IPS-20b (cell line): ENCODE results near the gene FAM234A.
"Not testable (repeated sequence)": the region's sequence is repeated elsewhere in the genome, so short reads cannot be mapped to it uniquely, and the experiment has no call there.

Source experiments
- H3K27ac ChIP-seq: one replicate; pipeline ENCODE4 v1.5.1; 2013; ENCODE audit warnings: low read length
- H3K27me3 ChIP-seq: 2 replicates; pipeline ENCODE4 v1.6.1; 2013; ENCODE audit warnings: mild to moderate bottlenecking, low read length, inconsistent platforms; ENCODE audit not compliant: insufficient read depth
- H3K36me3 ChIP-seq: 2 replicates; pipeline ENCODE4 v1.6.1; 2013; ENCODE audit warnings: low read depth, mild to moderate bottlenecking, inconsistent platforms, low read length, moderate library complexity; ENCODE audit not compliant: insufficient read depth
- H3K4me1 ChIP-seq: 2 replicates; pipeline ENCODE4 v1.6.1; 2013; ENCODE audit warnings: mild to moderate bottlenecking, control low read depth, inconsistent platforms, low read length, moderate library complexity; ENCODE audit not compliant: insufficient read depth
- H3K4me3 ChIP-seq: 2 replicates; pipeline ENCODE4 v1.5.1; 2013; ENCODE audit warnings: mild to moderate bottlenecking, low read length, inconsistent platforms
- H3K9ac ChIP-seq: 2 replicates; pipeline ENCODE4 v1.6.1; 2013; ENCODE audit warnings: low read depth, mild to moderate bottlenecking, inconsistent platforms, low read length, moderate library complexity
- H3K9me3 ChIP-seq: 2 replicates; pipeline ENCODE4 v1.6.1; 2013; ENCODE audit warnings: mild to moderate bottlenecking, low read depth, low read length, inconsistent platforms; ENCODE audit not compliant: insufficient read depth

The FAM234A gene

GRCh38 chr16:240559-240958 is 5.9 kb downstream of the FAM234A start:
- Histone ChIP-seq H3K4me1 (no peaks in the 10 kb centered on the region), H3K4me3 (no peak overlapping the region), H3K27me3 (no peaks in the 10 kb centered on the region), H3K36me3 (0 out of 2 replicates have a peak, but pooled peaks cover 4% of the 10 kb centered on the region), H3K27ac (no peak overlapping the region), H3K9me3 (no peaks in the 10 kb centered on the region), H3K9ac (no peak overlapping the region)

DNA sequence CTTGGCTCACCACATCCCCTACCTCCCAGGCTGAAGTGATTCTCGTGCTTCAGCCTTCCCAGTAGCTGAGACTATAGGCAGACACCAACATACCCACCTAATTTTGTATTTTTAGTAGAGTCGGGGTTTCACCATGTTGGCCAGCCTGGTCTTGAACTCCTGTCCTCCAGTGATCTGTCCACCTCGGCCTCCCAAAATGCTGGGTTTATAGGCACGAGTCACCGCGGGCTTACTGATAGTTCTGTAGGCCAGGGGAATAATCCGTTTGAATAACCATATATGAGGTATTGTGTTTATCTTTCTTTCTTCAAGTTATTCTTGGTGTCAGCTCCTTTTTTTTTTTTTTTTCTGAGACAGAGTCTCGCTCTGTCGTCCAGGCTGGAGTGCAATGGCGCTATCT is 7.7 kb downstream of the FAM234A start:
- H3K9me3 ChIP-seq: no peaks in the 10 kb centered on the region
- no peaks in the 10 kb centered on the region for H3K4me1 ChIP-seq
- H3K27me3 ChIP-seq: no peaks in the 10 kb centered on the region
- H3K4me3 ChIP-seq: no peak overlapping the region
- 0 out of 2 replicates have a peak, but pooled peaks cover 4% of the 10 kb centered on the region for H3K36me3 ChIP-seq
- H3K9ac ChIP-seq: no peak overlapping the region
- H3K27ac ChIP-seq: no peak overlapping the region

DNA sequence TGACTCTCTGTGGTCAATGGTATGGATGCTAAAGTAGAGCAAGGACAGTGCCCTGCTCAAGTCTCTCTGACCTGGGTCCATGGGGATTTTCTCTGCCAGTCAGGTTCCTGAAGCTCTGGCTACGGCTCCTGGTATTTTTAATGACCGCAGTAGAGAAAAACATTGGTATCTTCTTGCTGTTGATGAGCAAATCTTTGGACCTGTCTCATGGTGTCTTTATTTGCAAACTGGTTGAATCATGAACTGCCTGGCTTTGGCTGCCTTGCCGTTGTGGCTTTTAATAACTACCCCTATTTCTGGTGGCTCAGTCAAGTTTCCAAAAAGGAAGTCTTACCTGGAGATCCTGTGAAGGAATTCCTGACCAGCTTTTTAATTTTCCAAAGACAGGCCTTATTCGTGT is 8.7 kb downstream of the FAM234A start:
- Histone ChIP-seq H3K27ac (no peak overlapping the region), H3K4me3 (no peak overlapping the region), H3K9ac (no peak overlapping the region), H3K9me3 (no peaks in the 10 kb centered on the region), H3K27me3 (no peaks in the 10 kb centered on the region), H3K4me1 (no peaks in the 10 kb centered on the region), H3K36me3 (0 out of 2 replicates have a peak, but pooled peaks cover 4% of the 10 kb centered on the region)

DNA sequence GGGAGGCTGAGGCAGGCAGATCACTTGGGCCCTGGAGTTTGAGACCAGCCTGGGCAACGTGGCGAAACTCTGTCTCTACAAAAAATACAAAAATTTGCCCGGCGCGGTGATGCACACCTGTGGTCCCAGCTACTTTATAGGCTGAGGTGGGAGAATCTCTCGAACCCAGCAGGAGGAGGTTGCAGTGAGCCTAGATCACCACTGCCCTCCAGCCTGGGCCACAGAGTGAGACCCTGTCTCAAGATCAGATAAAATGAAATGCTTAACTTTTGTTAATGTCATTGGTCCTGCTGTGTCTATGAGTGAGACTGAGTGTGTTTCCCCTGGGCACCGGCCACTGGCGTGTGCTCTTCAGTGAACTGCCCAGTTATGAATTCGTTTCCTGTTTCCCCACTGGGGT is 10.5 kb downstream of the FAM234A start:
- Histone ChIP-seq H3K27me3 (no peaks in the 10 kb centered on the region), H3K4me3 (no peak overlapping the region), H3K36me3 (peaks cover 4% of the 10 kb centered on the region; the same call in 1 of the 2 replicates), H3K4me1 (no peaks in the 10 kb centered on the region), H3K9ac (no peak overlapping the region), H3K27ac (no peak overlapping the region), H3K9me3 (no peaks in the 10 kb centered on the region)

GRCh38 chr16:247027-247426 is 12.4 kb downstream of the FAM234A start:
- H3K27me3 ChIP-seq: no peaks in the 10 kb centered on the region
- no peak overlapping the region for H3K4me3 ChIP-seq
- peaks cover 6% of the 10 kb centered on the region for H3K36me3 ChIP-seq
- H3K9ac ChIP-seq: no peak overlapping the region
- H3K9me3 ChIP-seq: no peaks in the 10 kb centered on the region
- H3K4me1 ChIP-seq: no peaks in the 10 kb centered on the region
- H3K27ac ChIP-seq: no peak overlapping the region

DNA sequence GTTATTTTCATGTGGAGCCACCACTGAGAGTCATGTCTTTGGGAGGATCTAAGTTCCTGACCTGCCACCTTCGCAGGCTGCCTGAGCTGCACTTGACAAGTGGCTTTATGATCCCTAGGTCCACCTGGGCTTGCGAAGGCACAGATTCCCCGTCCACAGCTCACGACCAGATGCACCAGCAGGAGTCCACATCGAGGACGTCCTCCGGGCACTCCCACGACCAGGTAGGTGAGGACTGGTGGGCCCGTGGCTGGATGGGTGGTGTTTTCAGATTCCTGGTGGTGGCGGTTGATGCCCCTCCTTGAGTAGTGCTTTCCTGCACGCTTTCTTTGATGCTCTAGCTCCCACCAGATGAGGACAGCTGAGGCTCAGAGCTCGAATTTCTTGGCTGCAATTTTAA is 14.8 kb downstream of the FAM234A start:
- no peaks in the 10 kb centered on the region for H3K4me1 ChIP-seq
- no peaks in the 10 kb centered on the region for H3K27me3 ChIP-seq
- H3K36me3 ChIP-seq: peaks cover 14% of the 10 kb centered on the region
- no peak overlapping the region for H3K4me3 ChIP-seq
- H3K9ac ChIP-seq: no peak overlapping the region
- H3K27ac ChIP-seq: no peak overlapping the region
- H3K9me3 ChIP-seq: no peaks in the 10 kb centered on the region

GRCh38 chr16:252366-253337 is 18.0 kb downstream of the FAM234A start:
- H3K9me3 ChIP-seq: no peaks in the 10 kb centered on the region
- no peak overlapping the region for H3K27ac ChIP-seq
- no peaks in the 10 kb centered on the region for H3K4me1 ChIP-seq
- no peak overlapping the region for H3K9ac ChIP-seq
- H3K27me3 ChIP-seq: no peaks in the 10 kb centered on the region
- H3K4me3 ChIP-seq: no peak overlapping the region
- peaks cover 30% of the 10 kb centered on the region for H3K36me3 ChIP-seq

- Histone ChIP-seq H3K4me3 (no peak overlapping the region), H3K27ac (no peak overlapping the region), H3K4me1 (no peaks in the 10 kb centered on the region), H3K27me3 (no peaks in the 10 kb centered on the region), H3K9me3 (no peaks in the 10 kb centered on the region), H3K9ac (no peak overlapping the region), H3K36me3 (peaks cover 30% of the 10 kb centered on the region)
These were observed 19.2 kb downstream of the FAM234A start for GRCh38 chr16:253833-254232.

DNA sequence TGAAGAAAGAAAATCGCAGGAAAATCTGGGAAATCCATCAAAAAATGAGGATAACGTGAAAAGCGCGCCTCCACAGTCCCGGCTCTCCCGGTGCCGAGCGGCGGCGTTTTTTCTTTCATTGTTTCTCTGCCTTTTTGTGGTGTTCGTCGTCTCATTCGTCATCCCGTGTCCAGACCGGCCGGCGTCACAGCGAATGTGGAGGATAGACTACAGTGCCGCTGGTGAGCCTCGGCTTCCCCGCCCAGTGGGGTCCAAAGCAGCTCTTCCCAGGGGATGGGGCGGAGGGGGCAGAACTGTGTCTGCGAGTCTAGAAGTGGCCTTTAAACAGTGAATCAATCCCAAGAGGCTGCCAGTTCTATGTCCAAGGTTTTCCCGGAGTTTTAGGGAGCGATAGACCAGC is 19.8 kb downstream of the FAM234A start:
- Histone ChIP-seq H3K9me3 (no peaks in the 10 kb centered on the region), H3K27me3 (no peaks in the 10 kb centered on the region), H3K9ac (no peak overlapping the region), H3K27ac (no peak overlapping the region), H3K4me3 (no peak overlapping the region), H3K36me3 (peaks cover 36% of the 10 kb centered on the region), H3K4me1 (no peaks in the 10 kb centered on the region)

GRCh38 chr16:255183-255582 is 20.6 kb downstream of the FAM234A start:
- Histone ChIP-seq H3K4me3 (no peak overlapping the region), H3K9me3 (no peaks in the 10 kb centered on the region), H3K9ac (no peak overlapping the region), H3K4me1 (no peaks in the 10 kb centered on the region), H3K27me3 (no peaks in the 10 kb centered on the region), H3K36me3 (peaks cover 43% of the 10 kb centered on the region), H3K27ac (no peak overlapping the region)

DNA sequence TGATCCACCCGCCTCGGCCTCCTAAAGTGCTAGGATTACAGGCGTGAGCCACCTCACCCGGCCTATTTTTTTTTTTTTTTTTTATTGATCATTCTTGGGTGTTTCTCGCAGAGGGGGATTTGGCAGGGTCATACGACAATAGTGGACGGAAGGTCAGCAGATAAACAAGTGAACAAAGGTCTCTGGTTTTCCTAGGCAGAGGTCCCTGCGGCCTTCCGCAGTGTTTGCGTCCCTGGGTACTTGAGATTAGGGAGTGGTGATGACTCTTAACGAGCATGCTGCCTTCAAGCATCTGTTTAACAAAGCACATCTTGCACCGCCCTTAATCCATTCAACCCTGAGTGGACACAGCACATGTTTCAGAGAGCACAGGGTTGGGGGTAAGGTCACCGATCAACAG is 23.5 kb downstream of the FAM234A start:
- not testable (repeated sequence) for H3K4me1 ChIP-seq, H3K27ac ChIP-seq, H3K9ac ChIP-seq, H3K9me3 ChIP-seq, H3K4me3 ChIP-seq, H3K27me3 ChIP-seq
- H3K36me3 ChIP-seq: peaks cover 58% of the 10 kb centered on the region

- Histone ChIP-seq H3K27ac (no peak overlapping the region), H3K4me3 (no peak overlapping the region), H3K9ac (no peak overlapping the region), H3K36me3 (peaks cover 60% of the 10 kb centered on the region), H3K27me3 (no peaks in the 10 kb centered on the region), H3K9me3 (no peaks in the 10 kb centered on the region), H3K4me1 (no peaks in the 10 kb centered on the region)
These were observed 24.6 kb downstream of the FAM234A start for GRCh38 chr16:259226-259625.
